ENCODE data around the gene ONECUT3.

GRCh38 chr19:1808395-1808731 lies 55.1 kb downstream of the ONECUT3 start:
- TF ChIP-seq CTCF (IDR thresholded peaks at IDR 0.05) (no peak), EZH2phosphoT487 (IDR thresholded peaks at IDR 0.05) (no peak)
